Measurements from ENCODE around the gene EXOC5. TPM values are rescaled to one million over a fixed set of nuclear protein-coding genes. Genes with fewer than 3 reads are reported as not detected.

Gene EXOC5
- total RNA-seq, 1 experiment from 2014 or later = 69.8 TPM

- no peak overlapping the region for H3K27ac Mint-ChIP-seq (ENCODE audit: unreplicated experiment)
- no TSS peak for BruUV-seq (replicated peaks)
- peaks cover 4% of the 10 kb centered on the region for H3K4me1 Mint-ChIP-seq (ENCODE audit: low read depth, unreplicated experiment)
- no peak overlapping the region for H3K4me3 ChIP-seq (ENCODE audit: low read depth, low read length)
- no peak overlapping the region for H3K4me3 Mint-ChIP-seq (ENCODE audit: unreplicated experiment)
- H3K27me3 ChIP-seq (replicated peaks; ENCODE audit: control insufficient read depth, insufficient read depth, low read length) = no peaks in the 10 kb centered on the region
- H3K9me3 ChIP-seq = no peaks in the 10 kb centered on the region
- no peaks in the 10 kb centered on the region for H3K36me3 ChIP-seq (ENCODE audit: control insufficient read depth, insufficient read depth, low read length)
- H3K9me3 Mint-ChIP-seq (ENCODE audit: unreplicated experiment) = no peaks in the 10 kb centered on the region
- no peak for DNase-seq
- TF ChIP-seq, protein P1, sequence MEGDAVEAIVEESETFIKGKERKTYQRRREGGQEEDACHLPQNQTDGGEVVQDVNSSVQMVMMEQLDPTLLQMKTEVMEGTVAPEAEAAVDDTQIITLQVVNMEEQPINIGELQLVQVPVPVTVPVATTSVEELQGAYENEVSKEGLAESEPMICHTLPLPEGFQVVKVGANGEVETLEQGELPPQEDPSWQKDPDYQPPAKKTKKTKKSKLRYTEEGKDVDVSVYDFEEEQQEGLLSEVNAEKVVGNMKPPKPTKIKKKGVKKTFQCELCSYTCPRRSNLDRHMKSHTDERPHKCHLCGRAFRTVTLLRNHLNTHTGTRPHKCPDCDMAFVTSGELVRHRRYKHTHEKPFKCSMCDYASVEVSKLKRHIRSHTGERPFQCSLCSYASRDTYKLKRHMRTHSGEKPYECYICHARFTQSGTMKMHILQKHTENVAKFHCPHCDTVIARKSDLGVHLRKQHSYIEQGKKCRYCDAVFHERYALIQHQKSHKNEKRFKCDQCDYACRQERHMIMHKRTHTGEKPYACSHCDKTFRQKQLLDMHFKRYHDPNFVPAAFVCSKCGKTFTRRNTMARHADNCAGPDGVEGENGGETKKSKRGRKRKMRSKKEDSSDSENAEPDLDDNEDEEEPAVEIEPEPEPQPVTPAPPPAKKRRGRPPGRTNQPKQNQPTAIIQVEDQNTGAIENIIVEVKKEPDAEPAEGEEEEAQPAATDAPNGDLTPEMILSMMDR (IDR thresholded peaks at IDR 0.05; ENCODE audit: insufficient read depth in 1 of 2, low read depth in 1 of 2, low read length in 1 of 2, severe bottlenecking in 1 of 2, unreplicated experiment in 1 of 2) = no peak
- CTCF ChIA-PET = no interaction called here
- POLR2A ChIA-PET = no interaction called here
- H3K27me3 Mint-ChIP-seq (ENCODE audit: insufficient read depth, unreplicated experiment) = no peaks in the 10 kb centered on the region
- intact Hi-C loops (cut with micrococcal nuclease; ENCODE audit: unreplicated experiment) = no loop called here
- H3K36me3 Mint-ChIP-seq (ENCODE audit: insufficient read depth, unreplicated experiment) = no peaks in the 10 kb centered on the region
- peaks cover 2% of the 10 kb centered on the region for H3K4me1 ChIP-seq
Measured at GRCh38 chr14:57246933-57247657, 21.6 kb downstream of the EXOC5 start.

DNA sequence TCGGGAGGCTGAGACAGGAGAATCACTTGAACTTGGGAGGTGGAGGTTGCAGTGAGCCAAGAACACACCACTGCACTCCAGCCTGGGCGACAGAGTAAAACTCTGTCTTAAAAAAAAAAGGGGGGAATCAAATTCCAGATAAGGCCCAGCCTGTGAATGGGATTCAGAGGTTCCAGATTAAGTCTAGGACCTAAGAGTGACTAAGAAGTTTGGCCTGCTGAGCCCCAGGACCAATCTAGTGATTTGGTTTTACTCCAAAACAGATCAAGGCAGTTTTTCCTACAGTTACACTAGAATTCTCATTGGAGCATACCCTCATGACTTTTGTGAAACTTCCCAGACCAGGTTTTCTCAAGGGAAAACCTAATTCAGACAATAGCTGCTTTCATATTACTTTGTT, 22.8 kb downstream of the EXOC5 start:
- H3K27me3 Mint-ChIP-seq (ENCODE audit: insufficient read depth, unreplicated experiment) = no peaks in the 10 kb centered on the region
- intact Hi-C loops (cut with micrococcal nuclease; ENCODE audit: unreplicated experiment) = no loop called here
- Histone ChIP-seq H3K4me3 (ENCODE audit: low read depth, low read length) (no peak overlapping the region), H3K27me3 (replicated peaks; ENCODE audit: control insufficient read depth, insufficient read depth, low read length) (no peaks in the 10 kb centered on the region), H3K36me3 (ENCODE audit: control insufficient read depth, insufficient read depth, low read length) (no peaks in the 10 kb centered on the region), H3K4me1 (no peaks in the 10 kb centered on the region), H3K9me3 (no peaks in the 10 kb centered on the region)
- CTCF ChIA-PET = no interaction called here
- no peak for DNase-seq
- POLR2A ChIA-PET = no interaction called here
- H3K4me3 Mint-ChIP-seq (ENCODE audit: unreplicated experiment) = no peak overlapping the region
- H3K9me3 Mint-ChIP-seq (ENCODE audit: unreplicated experiment) = no peaks in the 10 kb centered on the region
- H3K4me1 Mint-ChIP-seq (ENCODE audit: low read depth, unreplicated experiment) = no peaks in the 10 kb centered on the region
- no peak overlapping the region for H3K27ac Mint-ChIP-seq (ENCODE audit: unreplicated experiment)
- no peaks in the 10 kb centered on the region for H3K36me3 Mint-ChIP-seq (ENCODE audit: insufficient read depth, unreplicated experiment)
- TF ChIP-seq, protein P1 (IDR thresholded peaks at IDR 0.05; ENCODE audit: insufficient read depth in 1 of 2, low read depth in 1 of 2, low read length in 1 of 2, severe bottlenecking in 1 of 2, unreplicated experiment in 1 of 2) = no peak
- BruUV-seq (replicated peaks) = no TSS peak

DNA sequence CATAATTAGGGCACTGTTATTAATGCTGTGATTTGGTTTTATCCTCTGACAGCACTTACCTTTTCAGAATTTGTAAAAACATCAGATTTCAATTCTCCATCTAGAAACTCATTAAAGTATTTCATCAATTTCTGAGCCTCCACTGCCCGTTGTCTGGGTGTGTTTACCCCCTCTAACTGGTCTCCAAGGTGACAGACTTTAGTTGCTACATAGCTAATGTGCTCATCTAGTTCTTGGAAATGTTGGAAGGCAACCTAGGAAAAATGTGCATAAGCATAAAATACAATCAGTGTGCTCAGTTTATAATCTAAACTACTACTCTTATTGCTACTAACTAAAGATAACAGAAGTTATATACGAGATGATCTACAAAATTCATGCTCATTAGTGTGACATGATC, 24.6 kb downstream of the EXOC5 start:
- POLR2A ChIA-PET = no interaction called here
- TF ChIP-seq, protein P1 (IDR thresholded peaks at IDR 0.05; ENCODE audit: insufficient read depth in 1 of 2, low read depth in 1 of 2, low read length in 1 of 2, severe bottlenecking in 1 of 2, unreplicated experiment in 1 of 2) = no peak
- intact Hi-C loops (cut with micrococcal nuclease; ENCODE audit: unreplicated experiment) = no loop called here
- no peak overlapping the region for H3K27ac Mint-ChIP-seq (ENCODE audit: unreplicated experiment)
- no peaks in the 10 kb centered on the region for H3K9me3 ChIP-seq
- no TSS peak for BruUV-seq (replicated peaks)
- no peaks in the 10 kb centered on the region for H3K4me1 ChIP-seq
- H3K36me3 ChIP-seq (ENCODE audit: control insufficient read depth, insufficient read depth, low read length) = no peaks in the 10 kb centered on the region
- H3K9me3 Mint-ChIP-seq (ENCODE audit: unreplicated experiment) = no peaks in the 10 kb centered on the region
- no peaks in the 10 kb centered on the region for H3K27me3 ChIP-seq (replicated peaks; ENCODE audit: control insufficient read depth, insufficient read depth, low read length)
- H3K4me3 Mint-ChIP-seq (ENCODE audit: unreplicated experiment) = no peak overlapping the region
- DNase-seq = no peak
- no peaks in the 10 kb centered on the region for H3K4me1 Mint-ChIP-seq (ENCODE audit: low read depth, unreplicated experiment)
- CTCF ChIA-PET = no interaction called here
- no peak overlapping the region for H3K4me3 ChIP-seq (ENCODE audit: low read depth, low read length)
- no peaks in the 10 kb centered on the region for H3K36me3 Mint-ChIP-seq (ENCODE audit: insufficient read depth, unreplicated experiment)
- no peaks in the 10 kb centered on the region for H3K27me3 Mint-ChIP-seq (ENCODE audit: insufficient read depth, unreplicated experiment)
